GM10266 (cell line): ENCODE measurements around the gene TTYH2.

Source experiments
- DNase-seq: peaks from one replicate; pipeline ENCODE4 v3.0.0; 2012; ENCODE audit errors: extremely low spot score
- TF ChIP-seq, protein P1 (sequence below): IDR thresholded peaks from 2 replicates; pipeline ENCODE4 v1.5.1; 2012; ENCODE audit warnings: mild to moderate bottlenecking, low read depth; ENCODE audit not compliant: control insufficient read depth, insufficient read depth; ENCODE audit errors: missing control alignments

The TTYH2 gene, protein sequence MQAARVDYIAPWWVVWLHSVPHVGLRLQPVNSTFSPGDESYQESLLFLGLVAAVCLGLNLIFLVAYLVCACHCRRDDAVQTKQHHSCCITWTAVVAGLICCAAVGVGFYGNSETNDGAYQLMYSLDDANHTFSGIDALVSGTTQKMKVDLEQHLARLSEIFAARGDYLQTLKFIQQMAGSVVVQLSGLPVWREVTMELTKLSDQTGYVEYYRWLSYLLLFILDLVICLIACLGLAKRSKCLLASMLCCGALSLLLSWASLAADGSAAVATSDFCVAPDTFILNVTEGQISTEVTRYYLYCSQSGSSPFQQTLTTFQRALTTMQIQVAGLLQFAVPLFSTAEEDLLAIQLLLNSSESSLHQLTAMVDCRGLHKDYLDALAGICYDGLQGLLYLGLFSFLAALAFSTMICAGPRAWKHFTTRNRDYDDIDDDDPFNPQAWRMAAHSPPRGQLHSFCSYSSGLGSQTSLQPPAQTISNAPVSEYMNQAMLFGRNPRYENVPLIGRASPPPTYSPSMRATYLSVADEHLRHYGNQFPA

DNA sequence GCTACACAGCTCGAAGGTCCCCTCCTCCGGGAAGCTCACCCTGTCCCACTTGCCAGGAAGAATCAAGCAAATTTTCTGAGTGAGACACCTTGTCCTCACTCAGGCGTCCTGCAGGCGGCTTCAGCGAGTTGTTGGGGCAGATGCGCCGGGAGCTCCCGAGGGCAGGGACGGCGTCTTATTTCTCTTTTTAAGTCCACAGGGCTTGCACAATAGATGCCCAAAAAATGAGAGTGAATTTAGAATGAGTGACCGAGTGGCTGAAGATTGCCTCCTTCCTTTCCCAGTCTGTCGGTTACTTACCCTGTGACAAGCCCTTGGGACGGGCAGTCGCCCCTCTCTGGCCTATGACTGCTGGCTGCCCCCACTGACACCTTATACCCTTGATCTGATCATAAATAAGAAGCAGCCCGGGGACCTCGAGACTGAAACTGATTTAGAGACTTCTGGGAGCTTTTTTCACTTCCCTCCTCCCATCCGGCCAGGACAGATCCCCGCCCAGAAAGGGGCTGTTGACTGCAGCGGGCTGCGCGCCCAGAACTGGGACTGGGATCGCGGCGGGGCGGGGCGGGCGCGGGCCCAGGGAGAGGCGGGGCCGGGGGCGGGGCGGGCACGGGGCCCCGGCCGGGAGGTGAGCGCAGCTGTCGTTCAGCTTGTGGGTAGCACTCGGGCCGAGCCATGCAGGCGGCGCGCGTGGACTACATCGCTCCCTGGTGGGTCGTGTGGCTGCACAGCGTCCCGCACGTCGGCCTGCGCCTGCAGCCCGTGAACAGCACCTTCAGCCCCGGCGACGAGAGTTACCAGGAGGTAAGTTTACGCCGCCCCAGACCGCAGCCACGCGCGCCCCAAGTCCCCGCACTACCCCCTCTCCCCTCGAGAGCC, at the start of gene TTYH2:
TTYH2 (plus strand) TSS at position 659 of the 879 bp plus-strand sequence; CDS start at position 676, 17 bp downstream.
- DNase-seq = peak; percentile 81
- TF ChIP-seq, protein P1, sequence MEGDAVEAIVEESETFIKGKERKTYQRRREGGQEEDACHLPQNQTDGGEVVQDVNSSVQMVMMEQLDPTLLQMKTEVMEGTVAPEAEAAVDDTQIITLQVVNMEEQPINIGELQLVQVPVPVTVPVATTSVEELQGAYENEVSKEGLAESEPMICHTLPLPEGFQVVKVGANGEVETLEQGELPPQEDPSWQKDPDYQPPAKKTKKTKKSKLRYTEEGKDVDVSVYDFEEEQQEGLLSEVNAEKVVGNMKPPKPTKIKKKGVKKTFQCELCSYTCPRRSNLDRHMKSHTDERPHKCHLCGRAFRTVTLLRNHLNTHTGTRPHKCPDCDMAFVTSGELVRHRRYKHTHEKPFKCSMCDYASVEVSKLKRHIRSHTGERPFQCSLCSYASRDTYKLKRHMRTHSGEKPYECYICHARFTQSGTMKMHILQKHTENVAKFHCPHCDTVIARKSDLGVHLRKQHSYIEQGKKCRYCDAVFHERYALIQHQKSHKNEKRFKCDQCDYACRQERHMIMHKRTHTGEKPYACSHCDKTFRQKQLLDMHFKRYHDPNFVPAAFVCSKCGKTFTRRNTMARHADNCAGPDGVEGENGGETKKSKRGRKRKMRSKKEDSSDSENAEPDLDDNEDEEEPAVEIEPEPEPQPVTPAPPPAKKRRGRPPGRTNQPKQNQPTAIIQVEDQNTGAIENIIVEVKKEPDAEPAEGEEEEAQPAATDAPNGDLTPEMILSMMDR = peak; percentile 38

DNA sequence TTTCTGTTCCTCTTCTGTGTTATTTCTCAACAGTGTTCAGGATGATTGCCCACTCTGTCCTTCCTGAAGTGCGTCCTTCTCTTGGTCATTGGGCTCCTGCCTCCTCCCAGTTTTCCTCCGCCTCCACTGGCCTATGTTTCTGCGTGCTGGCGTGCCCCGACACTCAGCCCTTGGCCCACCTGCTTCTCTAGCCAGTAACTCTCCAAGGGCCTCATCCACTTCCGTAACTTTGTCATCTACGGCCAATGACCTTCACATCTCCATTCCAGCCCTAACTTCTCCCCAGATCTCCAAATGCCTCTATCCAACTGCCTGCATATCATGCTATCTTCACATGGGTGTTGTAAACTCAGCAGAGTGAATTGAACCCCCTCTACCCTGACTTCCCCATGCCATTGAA, 49.5 kb upstream of the TTYH2 start:
- no peak for DNase-seq
- TF ChIP-seq, protein P1 = no peak

DNA sequence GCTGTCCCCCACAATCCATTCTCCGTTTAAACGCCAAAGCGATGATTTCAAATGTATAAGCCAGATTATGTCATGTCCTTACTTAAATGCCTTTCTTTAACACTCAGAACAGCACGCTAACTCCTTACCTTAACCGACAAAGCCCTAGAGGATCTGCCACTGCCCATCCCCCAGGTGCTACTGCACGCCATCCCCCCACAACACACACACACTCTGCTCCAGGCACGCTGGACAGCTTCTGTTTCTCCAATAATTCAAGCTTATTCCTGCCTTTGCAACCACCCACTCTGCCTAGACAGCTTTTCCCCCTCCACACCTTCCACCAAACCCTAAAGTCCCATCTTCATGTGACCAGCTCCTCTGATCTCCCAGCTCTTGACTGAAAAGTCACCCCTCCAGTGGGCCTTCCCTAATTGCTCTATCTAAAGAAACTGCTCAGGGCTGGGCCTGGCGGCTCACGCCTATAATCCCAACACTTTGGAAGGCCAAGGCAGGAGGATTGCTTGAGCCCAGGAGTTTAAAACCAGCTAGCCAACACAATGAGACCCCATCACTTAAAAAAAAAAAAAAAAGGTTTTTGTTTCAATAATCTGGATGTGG, 48.8 kb upstream of the TTYH2 start:
- DNase-seq = no peak
- TF ChIP-seq, protein P1 = no peak

DNA sequence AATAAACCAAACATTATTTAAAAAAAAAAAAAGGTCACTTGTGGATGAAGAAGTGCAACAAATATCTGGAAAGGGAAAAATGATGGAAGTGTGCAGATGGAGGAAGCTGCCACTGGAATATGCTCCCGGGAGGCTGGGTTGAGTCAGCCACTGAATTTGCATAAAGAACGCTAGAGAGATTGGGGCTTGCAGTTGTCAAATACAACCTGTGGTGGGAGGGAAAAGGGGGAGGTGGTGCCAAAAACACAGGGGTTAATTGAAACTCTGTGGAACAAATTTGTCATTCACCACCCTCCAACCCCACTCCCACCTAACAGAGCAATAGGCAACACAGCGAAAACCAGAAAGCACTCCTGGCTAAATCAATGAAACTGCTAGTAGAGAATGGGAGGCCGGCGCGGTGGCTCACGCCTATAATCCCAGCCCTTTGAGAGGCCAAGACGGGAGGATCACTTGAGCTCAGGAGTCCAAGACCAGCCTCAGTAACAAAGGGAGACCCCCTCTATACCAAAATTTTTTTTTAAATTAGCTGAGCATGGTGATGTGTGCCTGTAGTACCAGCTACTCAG, 47.5 kb upstream of the TTYH2 start:
- DNase-seq = no peak
- TF ChIP-seq, protein P1 = no peak

DNA sequence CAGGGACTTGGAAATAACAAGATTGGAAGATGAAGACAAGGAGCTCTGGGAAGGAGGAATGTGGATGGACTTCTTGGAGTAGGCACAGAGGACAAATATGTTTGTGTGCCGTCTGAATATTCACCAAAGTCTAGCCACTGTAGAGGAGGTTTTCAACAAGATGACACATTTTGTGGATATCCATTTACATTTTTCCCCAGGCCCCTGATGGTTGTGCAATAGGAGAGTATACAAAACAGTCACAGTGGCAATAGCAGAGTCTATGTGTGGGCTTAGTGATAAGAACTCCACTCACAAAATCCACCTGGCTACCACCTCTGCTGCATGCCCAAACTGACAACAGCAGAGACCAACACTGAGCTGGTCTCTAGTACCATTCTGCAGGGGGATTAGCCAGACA, 42.4 kb upstream of the TTYH2 start:
- TF ChIP-seq, protein P1 = no peak

DNA sequence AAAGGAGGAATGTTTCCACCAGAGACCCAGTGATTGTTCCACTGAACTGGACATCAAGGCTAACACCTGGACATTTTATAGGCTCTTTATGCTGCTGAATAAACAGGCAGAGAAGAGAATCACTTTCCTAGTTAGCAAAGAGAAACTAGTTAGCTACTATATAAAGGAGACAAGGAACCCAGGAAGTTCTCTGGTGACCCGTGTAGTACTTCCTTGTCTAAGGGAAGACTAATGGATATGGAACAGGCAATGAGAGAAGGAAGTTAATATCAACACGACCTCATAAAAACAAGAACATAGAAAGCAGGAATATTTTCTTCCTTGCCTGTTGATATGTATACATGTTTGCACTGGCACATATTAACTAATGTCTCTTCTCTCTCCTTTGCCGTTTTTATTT, 40.7 kb upstream of the TTYH2 start:
- TF ChIP-seq, protein P1 = no peak
- no peak for DNase-seq

More for the DNA sequence above, 42.4 kb upstream of the TTYH2 start:
- no peak for DNase-seq
